HFFc6 (cell line): Measurements from ENCODE around the gene PDE6C. TPM values are rescaled to one million over a fixed set of nuclear protein-coding genes. Genes with fewer than 3 reads are reported as not detected.

Experiments used
- DNase-seq: peaks from one replicate; pipeline ENCODE4 v3.0.0-alpha.2; 2018
- H3K27ac Mint-ChIP-seq: 2 replicates; pipeline ENCODE4 v1.8.0; 2020; ENCODE audit warnings: mild to moderate bottlenecking, mixed read lengths
- H3K27me3 Mint-ChIP-seq: 2 replicates; pipeline ENCODE4 v1.8.0; 2021; ENCODE audit warnings: mild to moderate bottlenecking, moderate library complexity, mixed read lengths; ENCODE audit not compliant: insufficient read depth
- H3K36me3 Mint-ChIP-seq: 2 replicates; pipeline ENCODE4 v1.8.0; 2021; ENCODE audit warnings: low read depth, mixed read lengths
- H3K4me1 Mint-ChIP-seq: 2 replicates; pipeline ENCODE4 v1.8.0; 2020; ENCODE audit warnings: low read depth, mixed read lengths
- H3K4me3 Mint-ChIP-seq: 2 replicates; pipeline ENCODE4 v1.8.0; 2020; ENCODE audit warnings: mild to moderate bottlenecking, moderate library complexity, mixed read lengths
- H3K9me3 Mint-ChIP-seq: 2 replicates; pipeline ENCODE4 v1.8.0; 2020; ENCODE audit warnings: mild to moderate bottlenecking, mixed read lengths
- CTCF ChIP-seq: fragments of 200-600 bp; sonication (generic); IDR thresholded peaks from 2 replicates; pipeline ENCODE4 v1.5.0; 2021; ENCODE audit warnings: antibody characterized with exemption, mild to moderate bottlenecking
- total RNA-seq, 6 experiments: library from RNA; stranded (reverse); fragmentation: NEBNext Ultra II Directional; extraction: Animal tissue kit (Norgen Biotek cat#: 25700); gene quantifications; 2 replicates in 1 of 6; 3 replicates in 5 of 6; pipeline ENCODE4 v1.2.3, GENCODE V29; 2021

PDE6C gene
- total RNA-seq, 6 experiments from 2014 or later, result not detected

GRCh38 chr10:93630625-93631557, 18.6 kb downstream of the PDE6C start:
- TF ChIP-seq CTCF, result no peak
- peaks cover 33% of the 10 kb centered on the region for H3K27me3 Mint-ChIP-seq
- H3K4me1 Mint-ChIP-seq, result no peaks in the 10 kb centered on the region
- H3K27ac Mint-ChIP-seq, result no peak overlapping the region
- no peak overlapping the region for H3K4me3 Mint-ChIP-seq
- H3K36me3 Mint-ChIP-seq, result no peaks in the 10 kb centered on the region
- H3K9me3 Mint-ChIP-seq, result no peaks in the 10 kb centered on the region
- no peak for DNase-seq

GRCh38 chr10:93639791-93640190, 27.5 kb downstream of the PDE6C start:
- no peaks in the 10 kb centered on the region for H3K36me3 Mint-ChIP-seq
- no peak overlapping the region for H3K27ac Mint-ChIP-seq
- H3K4me1 Mint-ChIP-seq, result no peaks in the 10 kb centered on the region
- DNase-seq, result no peak
- peaks cover 21% of the 10 kb centered on the region for H3K27me3 Mint-ChIP-seq
- TF ChIP-seq CTCF, result no peak
- H3K9me3 Mint-ChIP-seq, result no peaks in the 10 kb centered on the region; the same call in 1 of the 2 replicates
- H3K4me3 Mint-ChIP-seq, result no peak overlapping the region

- peaks cover 8% of the 10 kb centered on the region; the same call in 1 of the 2 replicates for H3K27me3 Mint-ChIP-seq
- no peak for DNase-seq
- H3K4me1 Mint-ChIP-seq, result peaks cover 6% of the 10 kb centered on the region
- no peaks in the 10 kb centered on the region for H3K9me3 Mint-ChIP-seq
- no peak overlapping the region for H3K4me3 Mint-ChIP-seq
- H3K36me3 Mint-ChIP-seq, result no peaks in the 10 kb centered on the region
- no peak overlapping the region for H3K27ac Mint-ChIP-seq
- TF ChIP-seq CTCF, result no peak
Measured at GRCh38 chr10:93652857-93653256, 40.5 kb downstream of the PDE6C start.

- Mint-ChIP-seq H3K4me3 (no peak overlapping the region), H3K4me1 (peaks cover 6% of the 10 kb centered on the region), H3K36me3 (no peaks in the 10 kb centered on the region), H3K27ac (no peak overlapping the region), H3K27me3 (peaks cover 4% of the 10 kb centered on the region; the same call in 1 of the 2 replicates), H3K9me3 (no peaks in the 10 kb centered on the region)
- DNase-seq, result no peak
- no peak for TF ChIP-seq CTCF
Measured at GRCh38 chr10:93654201-93654600, 41.9 kb downstream of the PDE6C start.

GRCh38 chr10:93656155-93656554, 43.8 kb downstream of the PDE6C start:
- no peak for TF ChIP-seq CTCF
- Mint-ChIP-seq H3K27ac (no peak overlapping the region), H3K9me3 (no peaks in the 10 kb centered on the region), H3K4me1 (peaks cover 6% of the 10 kb centered on the region), H3K27me3 (peaks cover 4% of the 10 kb centered on the region; the same call in 1 of the 2 replicates), H3K4me3 (no peak overlapping the region), H3K36me3 (no peaks in the 10 kb centered on the region)
- no peak for DNase-seq
